ENCODE results near the gene RPS25. TPM values are rescaled to one million over a fixed set of nuclear protein-coding genes. Genes with fewer than 3 reads are reported as not detected.

The RPS25 gene
- total and polyA plus RNA-seq, 9 of the 15 experiments (the other 6 are each of a cell fraction or from before 2014, with no cell fraction given), result 1,553 to 5,486 (median 2,471) TPM

DNA sequence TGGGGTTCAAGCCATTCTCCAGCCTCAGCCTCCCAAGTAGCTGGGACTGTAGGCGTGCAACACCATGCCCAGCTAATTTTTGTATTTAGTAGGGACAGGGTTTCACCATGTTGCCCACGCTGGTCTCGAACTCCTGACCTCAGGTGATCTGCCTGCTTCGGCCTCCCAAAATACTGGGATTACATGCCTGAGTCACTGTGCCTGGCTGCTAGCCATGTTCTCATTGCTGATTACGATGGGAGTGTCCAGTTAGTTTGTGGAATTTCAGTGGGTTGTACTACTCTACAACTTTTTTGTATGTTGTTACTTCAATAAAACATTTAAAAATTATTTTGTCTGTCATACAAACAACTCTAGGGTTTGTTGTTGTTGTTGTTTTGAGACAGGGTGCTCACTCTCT lies 44.6 kb upstream of the RPS25 start (continued):
- TF ChIP-seq, protein P1, sequence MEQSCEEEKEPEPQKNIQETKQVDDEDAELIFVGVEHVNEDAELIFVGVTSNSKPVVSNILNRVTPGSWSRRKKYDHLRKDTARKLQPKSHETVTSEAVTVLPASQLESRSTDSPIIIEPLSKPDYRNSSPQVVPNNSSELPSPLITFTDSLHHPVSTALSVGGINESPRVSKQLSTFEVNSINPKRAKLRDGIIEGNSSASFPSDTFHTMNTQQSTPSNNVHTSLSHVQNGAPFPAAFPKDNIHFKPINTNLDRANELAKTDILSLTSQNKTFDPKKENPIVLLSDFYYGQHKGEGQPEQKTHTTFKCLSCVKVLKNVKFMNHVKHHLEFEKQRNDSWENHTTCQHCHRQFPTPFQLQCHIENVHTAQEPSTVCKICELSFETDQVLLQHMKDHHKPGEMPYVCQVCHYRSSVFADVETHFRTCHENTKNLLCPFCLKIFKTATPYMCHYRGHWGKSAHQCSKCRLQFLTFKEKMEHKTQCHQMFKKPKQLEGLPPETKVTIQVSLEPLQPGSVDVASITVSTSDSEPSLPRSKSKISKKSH (CRISPR knock-in tag; IDR thresholded peaks at IDR 0.05), result no peak
- TF ChIP-seq, protein P2, sequence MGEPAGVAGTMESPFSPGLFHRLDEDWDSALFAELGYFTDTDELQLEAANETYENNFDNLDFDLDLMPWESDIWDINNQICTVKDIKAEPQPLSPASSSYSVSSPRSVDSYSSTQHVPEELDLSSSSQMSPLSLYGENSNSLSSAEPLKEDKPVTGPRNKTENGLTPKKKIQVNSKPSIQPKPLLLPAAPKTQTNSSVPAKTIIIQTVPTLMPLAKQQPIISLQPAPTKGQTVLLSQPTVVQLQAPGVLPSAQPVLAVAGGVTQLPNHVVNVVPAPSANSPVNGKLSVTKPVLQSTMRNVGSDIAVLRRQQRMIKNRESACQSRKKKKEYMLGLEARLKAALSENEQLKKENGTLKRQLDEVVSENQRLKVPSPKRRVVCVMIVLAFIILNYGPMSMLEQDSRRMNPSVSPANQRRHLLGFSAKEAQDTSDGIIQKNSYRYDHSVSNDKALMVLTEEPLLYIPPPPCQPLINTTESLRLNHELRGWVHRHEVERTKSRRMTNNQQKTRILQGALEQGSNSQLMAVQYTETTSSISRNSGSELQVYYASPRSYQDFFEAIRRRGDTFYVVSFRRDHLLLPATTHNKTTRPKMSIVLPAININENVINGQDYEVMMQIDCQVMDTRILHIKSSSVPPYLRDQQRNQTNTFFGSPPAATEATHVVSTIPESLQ (CRISPR knock-in tag; IDR thresholded peaks at IDR 0.05), result no peak
- TF ChIP-seq STAG1 (CRISPR knock-in tag; IDR thresholded peaks at IDR 0.05; ENCODE audit: borderline replicate concordance) (no peak), TRIM28 (IDR thresholded peaks at IDR 0.05) (0 out of 2 replicates have a peak, but pooled peaks have one; percentile 52), SREBF1 (IDR thresholded peaks at IDR 0.05; ENCODE audit: borderline replicate concordance, low read depth, low read length) (no peak), ZNF146 (CRISPR knock-in tag; IDR thresholded peaks at IDR 0.05; ENCODE audit: unreplicated experiment) (no peak), ZNF174 (CRISPR knock-in tag; IDR thresholded peaks at IDR 0.05) (no peak), HLTF (IDR thresholded peaks at IDR 0.05) (no peak), ZNF224 (CRISPR knock-in tag; IDR thresholded peaks at IDR 0.05) (no peak), SRSF7 (optimal IDR thresholded peaks at IDR 0.05; ENCODE audit: low read depth, low read length) (no peak), NR2C2 (CRISPR knock-in tag; IDR thresholded peaks at IDR 0.05) (no peak), NR2C2 (tag; IDR thresholded peaks at IDR 0.05) (no peak), FOSL1 (tag; conservative IDR thresholded peaks at IDR 0.05) (peak; percentile 66), KLF1 (tag; IDR thresholded peaks at IDR 0.05) (no peak), ZNF444 (CRISPR knock-in tag; IDR thresholded peaks at IDR 0.05) (no peak), GATAD2B (IDR thresholded peaks at IDR 0.05; ENCODE audit: borderline replicate concordance) (no peak), NFE2 (IDR thresholded peaks at IDR 0.05; ENCODE audit: low read depth) (peak; percentile 98), FOXJ2 (tag; IDR thresholded peaks at IDR 0.05) (no peak), IFI16 (CRISPR knock-in tag; IDR thresholded peaks at IDR 0.05) (no peak), FIP1L1 (IDR thresholded peaks at IDR 0.05; ENCODE audit: low read depth, low read length, poor library complexity, severe bottlenecking) (no peak), CHCHD3 (CRISPR knock-in tag; IDR thresholded peaks at IDR 0.05) (no peak), GATA2 (CRISPR knock-in tag; IDR thresholded peaks at IDR 0.05) (no peak)
- TF ChIP-seq, protein P3, sequence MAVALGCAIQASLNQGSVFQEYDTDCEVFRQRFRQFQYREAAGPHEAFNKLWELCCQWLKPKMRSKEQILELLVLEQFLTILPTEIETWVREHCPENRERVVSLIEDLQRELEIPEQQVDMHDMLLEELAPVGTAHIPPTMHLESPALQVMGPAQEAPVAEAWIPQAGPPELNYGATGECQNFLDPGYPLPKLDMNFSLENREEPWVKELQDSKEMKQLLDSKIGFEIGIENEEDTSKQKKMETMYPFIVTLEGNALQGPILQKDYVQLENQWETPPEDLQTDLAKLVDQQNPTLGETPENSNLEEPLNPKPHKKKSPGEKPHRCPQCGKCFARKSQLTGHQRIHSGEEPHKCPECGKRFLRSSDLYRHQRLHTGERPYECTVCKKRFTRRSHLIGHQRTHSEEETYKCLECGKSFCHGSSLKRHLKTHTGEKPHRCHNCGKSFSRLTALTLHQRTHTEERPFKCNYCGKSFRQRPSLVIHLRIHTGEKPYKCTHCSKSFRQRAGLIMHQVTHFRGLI (CRISPR knock-in tag; IDR thresholded peaks at IDR 0.05), result no peak

Data from K562 (cell line).